Neural cell (in vitro differentiated cells): ENCODE data around the gene BZW2. TPM values are rescaled to one million over a fixed set of nuclear protein-coding genes. Genes with fewer than 3 reads are reported as not detected.

Experiments
- H2AFZ ChIP-seq: fragments of 200-600, 300-800 bp; sonication (generic), shearing (Covaris generic); 2 replicates; pipeline ENCODE4 v1.6.0; 2014; ENCODE audit warnings: low read depth, mild to moderate bottlenecking, antibody characterized with exemption, low read length, moderate library complexity
- H3F3A ChIP-seq: fragments of 200-600 bp; shearing (Covaris generic); 2 replicates; pipeline ENCODE4 v1.6.1; 2016; ENCODE audit warnings: mild to moderate bottlenecking, moderate library complexity, mixed read lengths, antibody characterized with exemption, low read length; ENCODE audit not compliant: insufficient read depth, poor library complexity, severe bottlenecking
- H3K27ac ChIP-seq: fragments of 200-600, 300-800 bp; sonication (generic), shearing (Covaris generic); 2 replicates; pipeline ENCODE4 v1.5.1; 2014; ENCODE audit warnings: mild to moderate bottlenecking, low read length, moderate library complexity
- H3K27me3 ChIP-seq: fragments of 300-800, 200-600 bp; sonication (generic), shearing (Covaris generic); 2 replicates; pipeline ENCODE4 v1.6.0; 2014; ENCODE audit warnings: mild to moderate bottlenecking, low read depth, low read length, moderate library complexity; ENCODE audit not compliant: insufficient read depth
- H3K36me3 ChIP-seq: fragments of 300-800, 200-600 bp; sonication (generic), shearing (Covaris generic); 2 replicates; pipeline ENCODE4 v1.5.1; 2014; ENCODE audit warnings: mild to moderate bottlenecking, antibody characterized with exemption, low read length, moderate library complexity; ENCODE audit not compliant: insufficient read depth
- H3K4me2 ChIP-seq: fragments of 300-800, 200-600 bp; sonication (generic), shearing (Covaris generic); 2 replicates; pipeline ENCODE4 v1.6.0; 2014; ENCODE audit warnings: mild to moderate bottlenecking, low read length
- H3K4me3 ChIP-seq: fragments of 300-800, 200-600 bp; sonication (generic), shearing (Covaris generic); 2 replicates; pipeline ENCODE4 v1.5.1; 2014; ENCODE audit warnings: mild to moderate bottlenecking, low read length, moderate library complexity
- H3K79me2 ChIP-seq: fragments of 200-600 bp; shearing (Covaris generic); replicated peaks from 2 replicates; pipeline ENCODE4 v1.6.0; 2014; ENCODE audit warnings: mild to moderate bottlenecking, low read length, moderate library complexity; ENCODE audit not compliant: insufficient read depth
- H3K9ac ChIP-seq: fragments of 300-800, 200-600 bp; sonication (generic), shearing (Covaris generic); 2 replicates; pipeline ENCODE4 v1.6.1; 2016; ENCODE audit warnings: mild to moderate bottlenecking, low read length, mixed read lengths
- H3K9me2 ChIP-seq: fragments of 200-600 bp; shearing (Covaris generic); 2 replicates; pipeline ENCODE4 v1.6.1; 2016; ENCODE audit warnings: mild to moderate bottlenecking, low read length, mixed read lengths; ENCODE audit not compliant: insufficient read depth
- H3K9me3 ChIP-seq: fragments of 200-600, 300-800 bp; sonication (generic), shearing (Covaris generic); 2 replicates; pipeline ENCODE4 v1.6.1; 2016; ENCODE audit warnings: mild to moderate bottlenecking, mixed run types, low read length, moderate library complexity, mixed read lengths
- H4K20me1 ChIP-seq: fragments of 200-600 bp; shearing (Covaris generic); 2 replicates; pipeline ENCODE4 v1.6.1; 2016; ENCODE audit warnings: mild to moderate bottlenecking, mixed run types; ENCODE audit not compliant: insufficient read depth
- CTCF ChIP-seq: fragments of 450-650 bp; IDR thresholded peaks from 2 replicates; pipeline ENCODE4 v1.5.1; 2014; ENCODE audit warnings: antibody characterized with exemption, mild to moderate bottlenecking, moderate library complexity; ENCODE audit not compliant: poor library complexity, severe bottlenecking
- EP300 ChIP-seq: fragments of 450-650 bp; conservative IDR thresholded peaks from 2 replicates; pipeline ENCODE4 v1.6.1; 2014; ENCODE audit warnings: antibody characterized with exemption, mild to moderate bottlenecking, moderate library complexity; ENCODE audit not compliant: poor library complexity, severe bottlenecking
- EZH2 ChIP-seq: fragments of 200-600, 300-800 bp; shearing (Covaris generic), sonication (generic); IDR thresholded peaks from 2 replicates; pipeline ENCODE4 v1.6.1; 2014; ENCODE audit warnings: antibody characterized with exemption, low read length, borderline replicate concordance, mild to moderate bottlenecking; ENCODE audit not compliant: insufficient read depth, poor library complexity, severe bottlenecking
- MXI1 ChIP-seq: fragments of 450-650 bp; conservative IDR thresholded peaks from 2 replicates; pipeline ENCODE4 v1.6.1; 2014; ENCODE audit warnings: antibody characterized with exemption, mild to moderate bottlenecking; ENCODE audit not compliant: poor library complexity, severe bottlenecking
- POLR2AphosphoS5 ChIP-seq: IDR thresholded peaks from 2 replicates; pipeline ENCODE4 v1.6.1; 2012
- RAD21 ChIP-seq: fragments of 450-650 bp; conservative IDR thresholded peaks from 2 replicates; pipeline ENCODE4 v1.6.1; 2014; ENCODE audit warnings: antibody characterized with exemption, mild to moderate bottlenecking, moderate library complexity
- SMC3 ChIP-seq: fragments of 450-650 bp; conservative IDR thresholded peaks from 2 replicates; pipeline ENCODE4 v1.6.1; 2014; ENCODE audit warnings: antibody characterized with exemption, mild to moderate bottlenecking, moderate library complexity; ENCODE audit not compliant: poor library complexity
- TAF1 ChIP-seq: IDR thresholded peaks from 2 replicates; pipeline ENCODE4 v1.6.1; 2012; ENCODE audit warnings: low read depth
- polyA plus RNA-seq: library from polyadenylated mRNA; depleted of rRNA; stranded (reverse); fragments of >200 nt; gene quantifications from 2 replicates; pipeline ENCODE4 v1.2.3, GENCODE V29; 2014
- TF ChIP-seq, protein P1 (sequence below): IDR thresholded peaks from 2 replicates; pipeline ENCODE4 v1.6.1; 2012; ENCODE audit warnings: borderline replicate concordance

The BZW2 gene
- polyA plus RNA-seq, 1 donor from 2014 or later: 203 TPM

GRCh38 chr7:16652240-16652583, 6.2 kb downstream of the BZW2 start:
- Histone ChIP-seq H4K20me1 (peaks cover 7% of the 10 kb centered on the region), H3K9ac (no peak overlapping the region), H3K9me2 (no peaks in the 10 kb centered on the region), H3K27ac (no peak overlapping the region), H3K27me3 (no peaks in the 10 kb centered on the region), H2AFZ (no peak overlapping the region), H3K79me2 (peaks cover 82% of the 10 kb centered on the region), H3K4me3 (no peak overlapping the region), H3K36me3 (no peaks in the 10 kb centered on the region), H3K9me3 (no peaks in the 10 kb centered on the region), H3F3A (no peaks in the 10 kb centered on the region), H3K4me2 (no peak overlapping the region)
- TF ChIP-seq POLR2AphosphoS5 (no peak), CTCF (no peak), RAD21 (no peak), SMC3 (no peak), EP300 (no peak), TAF1 (no peak), EZH2 (no peak), MXI1 (no peak)
- TF ChIP-seq, protein P1, sequence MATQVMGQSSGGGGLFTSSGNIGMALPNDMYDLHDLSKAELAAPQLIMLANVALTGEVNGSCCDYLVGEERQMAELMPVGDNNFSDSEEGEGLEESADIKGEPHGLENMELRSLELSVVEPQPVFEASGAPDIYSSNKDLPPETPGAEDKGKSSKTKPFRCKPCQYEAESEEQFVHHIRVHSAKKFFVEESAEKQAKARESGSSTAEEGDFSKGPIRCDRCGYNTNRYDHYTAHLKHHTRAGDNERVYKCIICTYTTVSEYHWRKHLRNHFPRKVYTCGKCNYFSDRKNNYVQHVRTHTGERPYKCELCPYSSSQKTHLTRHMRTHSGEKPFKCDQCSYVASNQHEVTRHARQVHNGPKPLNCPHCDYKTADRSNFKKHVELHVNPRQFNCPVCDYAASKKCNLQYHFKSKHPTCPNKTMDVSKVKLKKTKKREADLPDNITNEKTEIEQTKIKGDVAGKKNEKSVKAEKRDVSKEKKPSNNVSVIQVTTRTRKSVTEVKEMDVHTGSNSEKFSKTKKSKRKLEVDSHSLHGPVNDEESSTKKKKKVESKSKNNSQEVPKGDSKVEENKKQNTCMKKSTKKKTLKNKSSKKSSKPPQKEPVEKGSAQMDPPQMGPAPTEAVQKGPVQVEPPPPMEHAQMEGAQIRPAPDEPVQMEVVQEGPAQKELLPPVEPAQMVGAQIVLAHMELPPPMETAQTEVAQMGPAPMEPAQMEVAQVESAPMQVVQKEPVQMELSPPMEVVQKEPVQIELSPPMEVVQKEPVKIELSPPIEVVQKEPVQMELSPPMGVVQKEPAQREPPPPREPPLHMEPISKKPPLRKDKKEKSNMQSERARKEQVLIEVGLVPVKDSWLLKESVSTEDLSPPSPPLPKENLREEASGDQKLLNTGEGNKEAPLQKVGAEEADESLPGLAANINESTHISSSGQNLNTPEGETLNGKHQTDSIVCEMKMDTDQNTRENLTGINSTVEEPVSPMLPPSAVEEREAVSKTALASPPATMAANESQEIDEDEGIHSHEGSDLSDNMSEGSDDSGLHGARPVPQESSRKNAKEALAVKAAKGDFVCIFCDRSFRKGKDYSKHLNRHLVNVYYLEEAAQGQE: no peak

- Histone ChIP-seq H3K9me3 (no peaks in the 10 kb centered on the region), H3K27ac (no peak overlapping the region), H3K9me2 (no peaks in the 10 kb centered on the region), H3K9ac (no peak overlapping the region), H3F3A (no peaks in the 10 kb centered on the region), H3K79me2 (peaks cover 82% of the 10 kb centered on the region), H3K36me3 (no peaks in the 10 kb centered on the region), H3K4me2 (no peak overlapping the region), H4K20me1 (peaks cover 5% of the 10 kb centered on the region), H3K27me3 (no peaks in the 10 kb centered on the region), H3K4me3 (no peak overlapping the region), H2AFZ (no peak overlapping the region)
- no peak for TF ChIP-seq RAD21
- no peak for TF ChIP-seq POLR2AphosphoS5
- TF ChIP-seq SMC3: no peak
- TF ChIP-seq, protein P1: no peak
- no peak for TF ChIP-seq TAF1
- TF ChIP-seq MXI1: no peak
- TF ChIP-seq CTCF: no peak
- TF ChIP-seq EZH2: no peak
- TF ChIP-seq EP300: no peak
Observed at GRCh38 chr7:16652888-16653287, 6.9 kb downstream of the BZW2 start.
